Measurements from ENCODE around the gene C15orf39.

C15orf39 gene

DNA sequence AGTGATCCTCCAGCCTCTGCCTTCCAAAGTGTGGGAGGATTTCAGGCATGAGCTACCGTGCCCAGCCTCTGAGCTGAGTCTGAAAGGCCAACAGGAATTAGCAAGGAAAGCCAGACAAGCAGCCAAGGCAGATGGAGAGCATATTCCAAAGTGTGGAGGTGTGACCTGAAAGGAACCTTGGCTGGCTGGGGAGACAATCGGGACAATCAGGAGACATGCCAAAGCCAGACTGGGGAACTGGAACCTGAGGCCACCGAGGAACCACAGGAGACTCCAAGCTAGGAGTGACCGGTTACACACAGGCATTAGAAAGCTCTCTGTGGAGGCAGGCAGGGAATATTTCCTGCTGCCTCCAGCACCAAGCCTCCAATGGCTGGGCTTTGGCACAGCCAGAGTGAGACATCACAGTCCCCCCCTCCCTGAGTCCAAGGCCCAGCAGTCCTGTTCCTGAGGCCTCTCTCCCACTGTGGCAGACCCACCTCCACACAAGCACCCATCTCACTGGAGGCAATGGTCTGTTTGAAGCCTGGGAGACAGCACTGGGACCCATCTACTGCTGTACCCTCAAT lies 4.5 kb upstream of the C15orf39 start:
- DNase-seq (ENCODE audit: low read depth, low spot score): no peak

DNA sequence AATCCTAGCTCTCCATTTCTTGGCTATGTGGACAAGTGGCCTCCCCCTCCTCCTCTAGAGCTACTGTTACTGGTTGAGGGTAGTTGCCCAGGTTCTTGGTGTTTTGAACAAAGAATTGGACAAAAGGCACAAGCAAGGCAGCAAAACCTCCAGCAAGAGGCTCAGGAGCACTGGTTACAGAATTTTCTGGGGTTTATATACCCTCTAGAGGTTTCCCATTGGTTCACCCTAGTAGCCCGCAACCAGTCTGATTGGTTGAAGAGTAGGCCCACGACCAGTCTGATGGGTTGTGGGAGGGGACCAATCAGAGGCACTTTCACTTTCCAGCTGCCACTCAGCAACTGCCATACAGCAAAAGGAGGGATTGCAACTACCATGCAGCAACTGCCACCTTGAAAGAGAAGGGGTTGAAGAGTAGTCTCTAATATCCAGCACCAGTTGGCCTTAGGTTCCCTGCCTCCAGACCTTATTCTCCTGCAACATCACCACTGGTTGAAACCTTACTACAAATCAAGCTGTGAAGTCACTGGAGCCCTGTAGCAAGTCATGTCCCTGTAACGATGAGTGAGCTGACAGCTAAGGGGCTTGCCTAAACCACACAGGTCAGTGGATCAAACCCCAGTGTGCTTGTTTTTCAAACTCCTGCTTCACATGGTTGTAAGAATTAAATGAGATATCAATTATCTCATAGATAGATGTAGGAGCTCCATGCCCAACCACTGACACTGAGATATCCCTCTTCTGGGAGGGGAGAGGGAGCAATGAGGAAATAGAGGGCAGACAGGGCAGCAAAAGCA lies 2.9 kb upstream of the C15orf39 start:
- DNase-seq (ENCODE audit: low read depth, low spot score): no peak

DNA sequence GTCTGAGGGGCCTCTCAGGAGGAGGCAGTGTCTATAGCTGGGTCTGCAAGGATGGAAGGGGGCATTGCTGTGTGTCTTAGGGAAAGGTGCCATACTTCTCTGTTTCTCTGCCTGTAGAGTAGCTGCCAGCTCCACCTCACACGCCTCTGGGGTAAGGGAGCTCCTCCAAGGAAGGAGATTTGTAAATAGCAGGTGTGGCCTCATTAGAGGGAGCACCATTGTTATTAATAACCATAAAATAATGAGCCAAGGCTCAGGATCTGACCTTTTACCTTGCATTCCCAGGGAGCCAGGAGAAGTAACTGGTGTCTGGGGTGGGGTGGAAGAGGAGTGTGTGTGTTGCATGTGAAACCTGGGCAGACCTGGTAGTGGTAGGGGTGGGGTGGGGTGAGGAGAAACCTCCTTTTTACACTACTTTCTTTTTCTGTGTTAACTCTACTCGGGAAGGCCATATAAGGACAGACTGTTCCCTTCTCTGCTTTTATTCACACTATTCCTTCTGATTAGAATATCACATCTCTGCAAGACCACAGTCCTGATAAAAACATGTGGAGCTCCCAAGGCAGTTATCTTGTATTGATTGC lies 2.2 kb upstream of the C15orf39 start:
- DNase-seq (ENCODE audit: low read depth, low spot score): no peak

GRCh38 chr15:75200391-75200764 lies 1.3 kb upstream of the C15orf39 start:
- DNase-seq (ENCODE audit: low read depth, low spot score): no peak

DNA sequence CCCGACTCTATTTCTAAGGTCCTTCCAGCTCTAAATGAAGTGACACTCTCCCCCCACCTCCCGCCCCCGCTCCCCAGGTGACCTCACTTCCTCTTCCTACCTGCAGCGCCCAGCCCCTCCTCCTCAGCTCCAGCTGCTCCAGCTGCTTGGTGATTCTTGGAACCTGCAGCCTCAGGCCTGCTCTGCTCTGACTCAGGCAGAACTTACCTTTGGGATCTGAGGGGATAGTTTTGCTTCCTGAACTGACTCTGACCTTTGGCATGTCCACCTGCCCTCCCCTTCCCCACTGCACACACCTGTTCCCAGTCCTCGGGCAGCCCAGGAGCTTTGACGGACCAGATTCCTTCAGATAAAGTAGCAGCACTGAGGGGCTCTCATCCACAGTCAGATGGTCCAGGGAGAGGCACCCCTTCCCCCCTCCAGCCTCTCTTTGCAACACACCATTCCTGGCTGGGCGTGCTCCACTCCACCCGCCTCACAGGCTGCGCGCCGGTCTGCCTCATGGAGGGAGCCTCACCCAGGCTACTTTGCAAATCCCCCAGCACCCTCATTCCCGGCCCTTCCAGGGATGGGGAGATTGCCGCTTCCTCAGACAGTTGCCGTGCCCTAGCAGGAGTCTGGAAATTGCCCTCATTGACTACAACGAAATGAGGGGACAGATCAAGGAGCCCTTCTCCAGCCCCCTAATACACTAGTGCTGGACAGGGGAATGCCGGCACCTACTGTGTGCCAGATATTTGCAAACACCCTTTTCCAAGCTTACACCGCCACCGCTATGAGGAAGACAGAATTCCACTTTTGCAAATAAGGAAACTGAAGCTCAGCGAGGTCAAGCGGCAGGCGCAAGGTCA lies 692 bp upstream of the C15orf39 start:
- DNase-seq (ENCODE audit: low read depth, low spot score): peak; percentile 41

- peak; percentile 77 for DNase-seq (ENCODE audit: low read depth, low spot score)
Measured at GRCh38 chr15:75202251-75203016, 752 bp downstream of the C15orf39 start.

DNA sequence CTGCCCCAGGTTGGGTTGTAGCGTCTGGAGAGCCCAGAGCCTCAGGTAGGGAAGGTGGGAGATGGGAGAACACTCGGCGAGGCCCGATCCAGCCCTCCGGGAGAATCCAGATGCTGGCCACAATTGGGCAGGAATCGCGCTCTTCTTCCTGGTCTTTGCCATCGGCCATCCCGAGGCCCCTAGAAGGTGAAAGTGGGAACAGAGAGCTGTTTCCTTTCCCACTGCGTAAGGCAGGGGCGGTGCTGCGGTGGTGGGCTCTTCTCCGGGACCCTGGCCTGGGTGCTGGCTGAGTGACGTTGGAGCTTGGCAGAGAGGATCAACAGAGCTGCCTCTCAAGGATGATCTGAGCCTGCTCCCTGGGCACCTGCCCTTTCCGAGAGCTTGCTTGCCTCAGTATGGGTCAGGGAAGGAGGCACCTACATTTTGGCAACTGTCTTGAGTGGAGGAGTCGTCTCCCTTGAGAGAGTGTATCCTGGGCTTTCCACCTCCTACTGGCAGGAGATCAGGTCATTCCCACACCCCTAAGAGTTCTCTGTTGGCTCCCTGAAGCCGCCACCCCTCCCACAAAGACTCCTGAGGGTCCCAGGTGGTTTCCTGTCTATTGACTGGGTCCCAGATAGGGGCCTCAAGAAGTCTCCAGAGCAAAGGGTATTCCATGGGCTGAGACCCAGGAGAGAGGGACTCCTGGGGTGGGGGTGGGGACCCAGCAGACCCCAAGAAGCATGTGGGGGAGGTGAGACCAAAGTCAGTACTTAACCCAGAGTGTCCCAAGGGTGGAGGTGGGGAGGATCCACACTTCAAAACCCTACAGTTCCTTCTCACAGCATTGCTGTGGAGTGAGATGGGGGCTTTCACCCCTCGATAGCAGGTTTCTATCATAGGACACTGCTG lies 1.6 kb downstream of the C15orf39 start:
- no peak for DNase-seq (ENCODE audit: low read depth, low spot score)

GRCh38 chr15:75203908-75204263 lies 2.2 kb downstream of the C15orf39 start:
- DNase-seq (ENCODE audit: low read depth, low spot score): no peak

DNA sequence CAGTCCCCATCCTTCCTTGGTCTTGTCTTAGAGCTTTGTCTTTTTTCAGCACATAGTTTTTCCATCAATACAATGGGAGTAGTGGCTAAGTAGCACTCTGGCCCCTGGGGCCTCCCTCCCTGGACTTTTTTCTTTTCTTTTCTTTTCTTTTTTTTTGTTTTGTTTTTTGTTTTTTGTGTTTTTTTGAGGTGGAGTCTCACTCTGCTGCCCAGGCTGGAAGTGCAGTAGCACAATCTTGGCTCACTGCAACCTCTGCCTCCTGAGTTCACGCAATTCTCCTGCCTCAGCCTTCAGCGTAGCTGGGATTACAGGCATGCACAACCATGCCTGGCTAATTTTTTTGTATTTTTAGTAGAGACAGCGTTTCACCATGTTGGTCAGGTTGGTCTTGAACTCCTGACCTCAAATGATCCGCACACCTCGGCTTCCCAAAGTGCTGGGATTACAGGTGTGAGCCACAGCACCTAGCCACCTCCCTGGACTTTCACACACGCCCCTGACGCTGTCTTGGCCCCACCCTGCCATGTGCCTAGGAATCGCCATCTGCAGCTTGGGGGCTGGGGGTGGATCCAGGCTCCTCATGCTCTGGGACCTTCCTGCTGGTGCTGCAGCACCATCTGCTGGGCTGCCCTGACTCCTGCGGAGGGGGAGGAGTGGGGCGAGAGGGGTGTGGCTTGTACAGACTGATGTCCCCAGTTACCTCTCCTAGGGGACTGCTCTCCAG lies 2.8 kb downstream of the C15orf39 start:
- DNase-seq (ENCODE audit: low read depth, low spot score): peak; percentile 95

- DNase-seq (ENCODE audit: low read depth, low spot score): no peak
Measured at GRCh38 chr15:75205064-75205395, 3.3 kb downstream of the C15orf39 start.

- no peak for DNase-seq (ENCODE audit: low read depth, low spot score)
Measured at GRCh38 chr15:75206006-75206405, 4.3 kb downstream of the C15orf39 start.

DNA sequence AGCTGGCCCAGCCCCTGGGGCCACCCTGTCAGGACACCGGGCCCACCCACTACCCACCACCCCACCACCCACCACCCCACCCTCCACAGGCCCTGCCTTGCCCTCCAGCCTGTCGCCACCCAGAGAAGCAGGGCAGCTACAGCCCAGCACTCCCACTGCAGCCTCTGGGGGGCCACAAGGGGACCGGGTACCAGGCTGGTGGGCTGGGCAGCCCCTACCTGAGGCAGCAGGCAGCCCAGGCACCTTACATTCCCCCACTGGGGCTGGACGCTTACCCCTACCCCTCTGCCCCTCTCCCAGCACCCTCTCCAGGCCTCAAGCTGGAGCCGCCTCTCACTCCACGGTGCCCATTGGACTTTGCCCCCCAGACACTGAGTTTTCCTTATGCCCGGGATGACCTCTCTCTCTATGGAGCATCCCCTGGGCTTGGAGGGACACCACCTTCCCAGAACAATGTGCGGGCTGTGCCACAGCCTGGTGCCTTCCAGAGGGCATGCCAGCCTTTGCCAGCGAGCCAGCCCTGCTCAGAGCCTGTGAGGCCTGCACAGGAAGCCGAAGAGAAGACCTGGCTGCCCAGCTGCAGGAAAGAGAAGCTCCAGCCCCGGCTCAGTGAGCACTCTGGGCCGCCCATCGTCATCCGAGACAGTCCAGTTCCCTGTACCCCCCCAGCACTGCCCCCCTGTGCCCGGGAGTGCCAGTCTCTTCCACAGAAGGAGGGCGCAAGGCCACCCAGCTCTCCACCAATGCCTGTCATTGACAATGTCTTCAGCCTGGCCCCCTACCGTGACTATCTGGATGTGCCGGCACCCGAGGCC lies 5.3 kb downstream of the C15orf39 start:
- no peak for DNase-seq (ENCODE audit: low read depth, low spot score)

- no peak for DNase-seq (ENCODE audit: low read depth, low spot score)
Measured at GRCh38 chr15:75207618-75208500, 6.2 kb downstream of the C15orf39 start.

- DNase-seq (ENCODE audit: low read depth, low spot score): no peak
Measured at GRCh38 chr15:75208501-75209288, 7.0 kb downstream of the C15orf39 start.

DNA sequence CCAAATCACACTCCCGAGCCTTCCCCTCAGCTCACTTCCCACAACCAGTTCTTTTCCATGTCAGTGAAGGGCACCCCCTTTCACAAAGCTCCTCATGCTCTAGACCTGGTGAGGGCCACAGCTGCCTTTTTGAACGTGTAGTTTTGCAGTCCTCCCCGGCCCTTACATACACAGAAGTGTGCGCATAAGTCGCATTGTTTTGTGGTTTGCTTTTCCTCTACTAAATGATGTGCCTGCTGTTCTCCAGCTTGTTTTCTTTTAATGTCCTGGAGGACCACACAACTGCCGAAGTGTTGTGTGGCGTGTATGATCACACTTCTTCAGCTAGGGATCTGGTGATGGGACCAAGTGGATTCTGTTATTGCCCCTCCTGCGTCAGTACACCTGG lies 7.6 kb downstream of the C15orf39 start:
- DNase-seq (ENCODE audit: low read depth, low spot score): no peak

GRCh38 chr15:75210811-75211230 lies 9.1 kb downstream of the C15orf39 start:
- DNase-seq (ENCODE audit: low read depth, low spot score): no peak
